ENCODE data around the gene OR56A5.

The OR56A5 gene

GRCh38 chr11:5931061-5931460 is 37.2 kb downstream of the OR56A5 start:
- DNase-seq = no peak

- DNase-seq = no peak
These were observed 37.7 kb downstream of the OR56A5 start for GRCh38 chr11:5930614-5931013.

- DNase-seq = no peak
These were observed 38.5 kb downstream of the OR56A5 start for GRCh38 chr11:5929571-5930368.

GRCh38 chr11:5928811-5929210 is 39.5 kb downstream of the OR56A5 start:
- no peak for DNase-seq

- no peak for DNase-seq
These were observed 40.0 kb downstream of the OR56A5 start for GRCh38 chr11:5928271-5928670.

- no peak for DNase-seq
These were observed 44.5 kb downstream of the OR56A5 start for GRCh38 chr11:5923794-5924193.

GRCh38 chr11:5923427-5923776 is 44.9 kb downstream of the OR56A5 start:
- no peak for DNase-seq

- no peak for DNase-seq
These were observed 45.4 kb downstream of the OR56A5 start for GRCh38 chr11:5922749-5923426.

Data from 8988T (cell line).